Cardiac fibroblast (primary cell): Measurements from ENCODE around the gene C13orf42.
"Not testable (repeated sequence)": the region's sequence is repeated elsewhere in the genome, so short reads cannot be mapped to it uniquely, and the experiment has no call there.

Experiments used
- DNase-seq, 2 donors: peaks; one replicate each; pipeline versions ENCODE4 v3.0.0 to v3.0.0-alpha.2; 2010; ENCODE audit warnings: low read depth in 2 of 2
- H3K4me3 ChIP-seq, 2 donors: replicated peaks in 1 of 2; 1 replicate in 1 of 2; 2 replicates in 1 of 2; pipeline ENCODE4 v1.5.1; 2011; ENCODE audit warnings: low read depth in 2 of 2, low read length in 2 of 2, mild to moderate bottlenecking in 2 of 2, moderate library complexity in 1 of 2
- TF ChIP-seq, protein P1 (sequence below): IDR thresholded peaks from one replicate; pipeline ENCODE4 v1.5.1; 2011; ENCODE audit warnings: low read depth, mild to moderate bottlenecking, low read length, inconsistent platforms

The C13orf42 gene

GRCh38 chr13:51125495-51126226, 14.6 kb upstream of the C13orf42 start:
- TF ChIP-seq, protein P1, sequence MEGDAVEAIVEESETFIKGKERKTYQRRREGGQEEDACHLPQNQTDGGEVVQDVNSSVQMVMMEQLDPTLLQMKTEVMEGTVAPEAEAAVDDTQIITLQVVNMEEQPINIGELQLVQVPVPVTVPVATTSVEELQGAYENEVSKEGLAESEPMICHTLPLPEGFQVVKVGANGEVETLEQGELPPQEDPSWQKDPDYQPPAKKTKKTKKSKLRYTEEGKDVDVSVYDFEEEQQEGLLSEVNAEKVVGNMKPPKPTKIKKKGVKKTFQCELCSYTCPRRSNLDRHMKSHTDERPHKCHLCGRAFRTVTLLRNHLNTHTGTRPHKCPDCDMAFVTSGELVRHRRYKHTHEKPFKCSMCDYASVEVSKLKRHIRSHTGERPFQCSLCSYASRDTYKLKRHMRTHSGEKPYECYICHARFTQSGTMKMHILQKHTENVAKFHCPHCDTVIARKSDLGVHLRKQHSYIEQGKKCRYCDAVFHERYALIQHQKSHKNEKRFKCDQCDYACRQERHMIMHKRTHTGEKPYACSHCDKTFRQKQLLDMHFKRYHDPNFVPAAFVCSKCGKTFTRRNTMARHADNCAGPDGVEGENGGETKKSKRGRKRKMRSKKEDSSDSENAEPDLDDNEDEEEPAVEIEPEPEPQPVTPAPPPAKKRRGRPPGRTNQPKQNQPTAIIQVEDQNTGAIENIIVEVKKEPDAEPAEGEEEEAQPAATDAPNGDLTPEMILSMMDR, result peak; percentile 85
- H3K4me3 ChIP-seq, result no peak overlapping the region
- peak; percentile 70 to 71 for DNase-seq

DNA sequence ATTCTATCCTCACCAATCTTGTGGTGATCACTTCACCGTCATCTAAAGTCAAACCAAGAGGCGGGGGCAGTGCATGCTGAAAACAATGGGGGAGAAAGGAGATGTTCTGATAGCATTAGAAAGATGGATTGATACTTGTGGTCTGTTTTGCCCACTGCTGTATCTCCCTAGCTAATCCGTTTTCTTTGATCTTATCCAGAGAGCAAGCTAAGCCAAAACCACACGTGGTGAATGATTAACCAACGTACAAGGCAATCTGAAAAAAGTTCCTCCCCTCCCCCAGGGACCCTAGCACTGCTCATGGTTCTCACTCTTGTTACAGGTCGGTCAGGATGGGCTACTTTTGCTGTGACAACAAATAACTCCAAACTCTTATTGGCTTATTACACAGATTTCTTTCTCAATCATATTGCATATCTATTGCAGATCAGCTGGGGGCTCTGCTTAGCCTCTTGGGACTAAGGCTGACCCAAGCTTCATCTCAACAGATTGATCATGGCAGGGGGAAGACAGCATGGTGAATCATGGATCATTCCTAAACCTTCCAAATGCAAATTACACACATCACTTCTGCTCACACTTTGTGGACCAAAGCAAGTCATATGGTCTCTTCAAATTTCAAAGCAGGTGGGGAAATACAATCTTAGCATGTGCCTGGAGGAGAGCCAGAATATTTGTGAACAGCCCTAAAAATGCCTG, 11.9 kb upstream of the C13orf42 start:
- no peak for DNase-seq
- TF ChIP-seq, protein P1, result no peak
- H3K4me3 ChIP-seq, result no peak overlapping the region

- DNase-seq, result peak in 1 of 2 donors; percentile 20
- not testable (repeated sequence) for H3K4me3 ChIP-seq
- TF ChIP-seq, protein P1, result peak; percentile 41
Measured at GRCh38 chr13:51120873-51121272, 9.8 kb upstream of the C13orf42 start.

GRCh38 chr13:51118809-51119431, 7.8 kb upstream of the C13orf42 start:
- TF ChIP-seq, protein P1, result no peak
- no peak overlapping the region for H3K4me3 ChIP-seq
- DNase-seq, result no peak

DNA sequence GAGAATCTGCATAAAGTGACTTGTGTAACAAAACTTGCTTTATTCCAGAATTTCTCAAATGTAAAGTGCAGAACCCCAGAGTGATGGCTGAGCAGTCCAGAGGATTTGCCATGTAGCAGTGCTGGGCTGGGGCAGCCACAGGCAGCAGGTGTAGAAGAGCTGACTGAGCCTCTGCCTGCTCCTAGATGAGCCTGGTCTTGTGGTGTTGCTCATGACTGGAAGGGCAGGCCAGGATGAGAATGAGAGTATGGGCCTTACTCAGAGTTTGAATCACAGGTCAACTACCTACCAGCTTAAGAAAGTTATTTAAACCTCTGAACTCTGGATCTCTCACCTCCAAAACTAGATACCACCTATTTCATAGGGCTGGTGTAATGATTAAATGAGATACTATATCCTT, 2.9 kb upstream of the C13orf42 start:
- no peak for DNase-seq
- no peak overlapping the region for H3K4me3 ChIP-seq

GRCh38 chr13:51113186-51113881, 2.3 kb upstream of the C13orf42 start:
- H3K4me3 ChIP-seq, result no peak overlapping the region
- TF ChIP-seq, protein P1, result no peak
- DNase-seq, result no peak

More for the DNA sequence above, 2.9 kb upstream of the C13orf42 start:
- TF ChIP-seq, protein P1, result no peak
